Measurements from ENCODE around the gene CHIT1.

DNA sequence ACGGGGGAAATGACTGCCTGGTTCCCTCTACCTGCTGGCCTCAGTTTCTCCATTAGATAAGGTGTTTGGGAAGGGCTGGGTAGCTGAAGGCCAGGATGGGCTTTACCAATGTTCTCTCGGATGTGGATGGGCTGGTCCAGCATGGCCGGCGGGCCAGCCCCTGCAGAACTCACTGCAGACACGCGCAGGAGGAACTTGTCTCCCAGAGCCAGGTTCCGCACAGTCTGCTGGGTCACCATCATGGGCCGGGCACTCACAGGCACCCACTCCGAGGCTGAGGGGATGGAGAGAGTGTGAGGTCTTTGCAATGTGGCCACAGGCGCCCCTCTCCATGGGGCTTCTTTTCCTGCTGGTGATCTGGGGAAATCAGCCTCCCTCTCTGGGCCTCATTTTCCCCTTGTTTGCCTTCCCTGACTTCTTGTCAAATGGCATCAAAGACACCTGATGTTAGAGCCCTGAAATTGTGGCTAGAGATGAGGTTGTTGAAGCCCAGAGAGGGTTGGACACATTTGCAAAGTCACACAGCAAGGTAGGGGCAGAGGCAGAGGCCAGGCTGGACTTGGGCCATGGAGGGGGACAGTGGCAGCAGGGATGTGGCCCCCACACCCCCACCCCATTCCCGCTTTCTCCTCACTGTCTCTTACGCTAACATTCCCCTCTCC lies 55.0 kb downstream of the CHIT1 start:
- TF ChIP-seq CTCF (conservative IDR thresholded peaks at IDR 0.05) (no peak), ZFX (IDR thresholded peaks at IDR 0.05) (no peak)

Measured in C4-2B (cell line).